BLaER1 (cell line): ENCODE data around the gene OR2V2.
A peak's percentile ranks its signal among the peaks of the same experiment; 100 is the strongest.

Source experiments
- H3K27ac ChIP-seq: shearing (Covaris generic); formaldehyde crosslinking; 2 replicates; pipeline ENCODE4 v1.8.1; 2022
- H3K27me3 ChIP-seq: shearing (Covaris generic); formaldehyde crosslinking; 2 replicates; pipeline ENCODE4 v1.8.1; 2022
- H3K36me3 ChIP-seq: shearing (Covaris generic); formaldehyde crosslinking; 2 replicates; pipeline ENCODE4 v1.8.1; 2022
- H3K4me1 ChIP-seq: shearing (Covaris generic); formaldehyde crosslinking; 2 replicates; pipeline ENCODE4 v1.8.1; 2022
- H3K4me2 ChIP-seq: shearing (Covaris generic); formaldehyde crosslinking; 2 replicates; pipeline ENCODE4 v1.8.1; 2022
- H3K4me3 ChIP-seq: shearing (Covaris generic); formaldehyde crosslinking; 2 replicates; pipeline ENCODE4 v1.8.1; 2022
- H3K9ac ChIP-seq: shearing (Covaris generic); formaldehyde crosslinking; 2 replicates; pipeline ENCODE4 v1.8.1; 2022
- H3K9me3 ChIP-seq: shearing (Covaris generic); formaldehyde crosslinking; 2 replicates; pipeline ENCODE4 v1.8.1; 2022
- H4K20me1 ChIP-seq: shearing (Covaris generic); formaldehyde crosslinking; 2 replicates; pipeline ENCODE4 v1.8.1; 2022
- Cebpa-rat ChIP-seq: shearing (Covaris generic); IDR thresholded peaks from 2 replicates; pipeline ENCODE4 v1.8.1; 2022

The OR2V2 gene

DNA sequence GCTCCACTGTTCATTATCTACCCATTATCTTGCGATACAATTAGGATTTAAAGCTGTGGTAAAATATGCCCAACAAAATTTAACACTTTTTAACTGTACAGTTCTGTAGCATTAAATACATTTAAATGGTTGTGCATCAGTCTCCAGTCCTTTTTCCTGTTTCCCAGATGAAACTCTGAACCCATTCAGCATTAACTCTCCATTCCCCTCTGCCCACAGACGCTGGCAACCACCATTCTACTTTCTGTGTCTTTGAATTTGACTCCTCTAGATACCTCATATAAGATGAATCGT lies 60.5 kb downstream of the OR2V2 start:
- H3K9ac ChIP-seq: no peak overlapping the region
- H3K36me3 ChIP-seq: no peaks in the 10 kb centered on the region
- peaks cover 31% of the 10 kb centered on the region for H3K4me1 ChIP-seq
- no peak for TF ChIP-seq Cebpa-rat
- peak overlapping the region; percentile 99; the same call in 1 of the 2 replicates for H3K4me2 ChIP-seq
- H3K27me3 ChIP-seq: peaks cover 50% of the 10 kb centered on the region
- no peaks in the 10 kb centered on the region for H3K9me3 ChIP-seq
- H4K20me1 ChIP-seq: peaks cover 29% of the 10 kb centered on the region
- H3K27ac ChIP-seq: no peak overlapping the region
- peak overlapping the region; percentile 78 for H3K4me3 ChIP-seq
